GM12878 (cell line): ENCODE data around the gene JAG1. TPM values are rescaled to one million over a fixed set of nuclear protein-coding genes. Genes with fewer than 3 reads are reported as not detected.

Source experiments
- ATAC-seq: fragments of 200-7000 bp; cut with Tn5 transposase; 3 replicates; pipeline ENCODE4 v1.9.1; 2020; ENCODE audit warnings: mild to moderate bottlenecking, moderate library complexity
- BruUV-seq: library from RNA; stranded (reverse); fragments of 400-500 nt; replicated peaks from 2 replicates; lab custom pipeline; 2021; lab: Mats Ljungman, UMichigan
- CTCF ChIA-PET: fragments of 300-600 bp; sonication (Branson Sonifier 250); formaldehyde crosslinking; extraction: SDS; loops from one replicate; lab custom pipeline; 2021; ENCODE audit warnings: inconsistent platforms; lab: Yijun Ruan, JAX
- POLR2A ChIA-PET: fragments of 350-600 bp; formaldehyde crosslinking; extraction: SDS; loops from one replicate; lab custom pipeline; 2021; ENCODE audit warnings: inconsistent platforms; lab: Charles Lee
- RAD21 ChIA-PET: fragments of 300-600 bp; sonication (Branson Sonifier 250); formaldehyde crosslinking; loops from one replicate; lab custom pipeline; 2023; ENCODE audit warnings: antibody characterized with exemption; ENCODE audit not compliant: unreplicated experiment; lab: Charles Lee
- SMC1A ChIA-PET: fragments of 300-600 bp; sonication (Branson Sonifier 250); formaldehyde crosslinking; loops from one replicate; lab custom pipeline; 2023; ENCODE audit not compliant: unreplicated experiment, uncharacterized antibody; lab: Charles Lee
- DNase-seq: peaks from one replicate; pipeline ENCODE4 v3.0.0-alpha.2; 2011; ENCODE audit warnings: low read depth, low spot score
- FAIRE-seq: peaks from 3 replicates; lab custom pipeline; 2011; peaks lifted over from hg19 to GRCh38; lab: Jason Lieb, UNC
- H2AFZ ChIP-seq: 2 replicates; pipeline ENCODE4 v1.6.0; 2011; ENCODE audit warnings: low read depth, low read length, control low read depth; ENCODE audit not compliant: control insufficient read depth
- H3K27ac ChIP-seq: 2 replicates; pipeline ENCODE4 v1.5.1; 2011; ENCODE audit warnings: control low read depth; ENCODE audit not compliant: control insufficient read depth, insufficient read depth
- H3K27me3 ChIP-seq, 2 experiments: replicated peaks in 1 of 2; 2 replicates each; pipeline versions ENCODE4 v1.6.0 to v1.6.1; 2011; ENCODE audit warnings: low read length in 1 of 2; ENCODE audit not compliant: control insufficient read depth in 2 of 2, insufficient read depth in 2 of 2
- H3K36me3 ChIP-seq, 2 experiments: 2 replicates each; pipeline ENCODE4 v1.5.1; 2011; ENCODE audit warnings: low read length in 1 of 2; ENCODE audit not compliant: control insufficient read depth in 2 of 2, insufficient read depth in 2 of 2
- H3K4me1 ChIP-seq: 2 replicates; pipeline ENCODE4 v1.6.1; 2011; ENCODE audit warnings: mild to moderate bottlenecking, low read length, moderate library complexity, mixed read lengths; ENCODE audit not compliant: control insufficient read depth, insufficient read depth
- H3K4me2 ChIP-seq: 2 replicates; pipeline ENCODE4 v1.6.0; 2011; ENCODE audit warnings: control low read depth; ENCODE audit not compliant: control insufficient read depth, insufficient read depth
- H3K4me3 ChIP-seq: fragments of 200-600 bp; sonication (generic); 2 replicates; pipeline ENCODE4 v1.5.1; 2016
- H3K79me2 ChIP-seq: 2 replicates; pipeline ENCODE4 v1.6.0; 2011; ENCODE audit warnings: low read length; ENCODE audit not compliant: control insufficient read depth, insufficient read depth
- H3K9ac ChIP-seq: 2 replicates; pipeline ENCODE4 v1.8.0; 2011; ENCODE audit warnings: low read length, control low read depth, mixed read lengths; ENCODE audit not compliant: control insufficient read depth, insufficient read depth
- H3K9me3 ChIP-seq: replicated peaks from 3 replicates; pipeline ENCODE4 v1.5.1; 2011; ENCODE audit warnings: mild to moderate bottlenecking, low read length; ENCODE audit not compliant: control insufficient read depth, insufficient read depth
- H4K20me1 ChIP-seq: 2 replicates; pipeline ENCODE4 v1.6.0; 2011; ENCODE audit not compliant: control insufficient read depth, insufficient read depth
- BACH1 ChIP-seq: fragments of 450-650 bp; IDR thresholded peaks from 2 replicates; pipeline ENCODE4 v1.6.1; 2017; ENCODE audit warnings: mild to moderate bottlenecking, borderline replicate concordance
- BRCA1 ChIP-seq: IDR thresholded peaks from 2 replicates; pipeline ENCODE4 v1.6.1; 2011; ENCODE audit warnings: low read depth, low read length, improper control_type of control experiment
- CREB1 ChIP-seq: IDR thresholded peaks from 2 replicates; pipeline ENCODE4 v1.6.1; 2012; ENCODE audit warnings: low read depth, mild to moderate bottlenecking, inconsistent platforms
- CREM ChIP-seq: IDR thresholded peaks from 2 replicates; pipeline ENCODE4 v1.6.1; 2014; ENCODE audit warnings: antibody characterized with exemption, low read depth
- DPF2 ChIP-seq: fragments of 450-650 bp; IDR thresholded peaks from 2 replicates; pipeline ENCODE4 v1.6.1; 2017; ENCODE audit warnings: mild to moderate bottlenecking
- IKZF2 ChIP-seq, 2 experiments: fragments of 450-650 bp; IDR thresholded peaks; 2 replicates each; pipeline ENCODE4 v1.6.1; 2017; ENCODE audit warnings: mild to moderate bottlenecking in 2 of 2, moderate library complexity in 2 of 2
- KAT2A ChIP-seq: conservative IDR thresholded peaks from 2 replicates; pipeline ENCODE4 v1.6.1; 2011; ENCODE audit warnings: low read depth, low read length; ENCODE audit not compliant: control insufficient read depth
- MEF2B ChIP-seq: fragments of 450-650 bp; IDR thresholded peaks from 2 replicates; pipeline ENCODE4 v1.6.1; 2018; ENCODE audit warnings: mild to moderate bottlenecking, moderate library complexity; ENCODE audit not compliant: partially characterized antibody, poor library complexity, severe bottlenecking
- MLLT1 ChIP-seq: fragments of 450-650 bp; IDR thresholded peaks from 2 replicates; pipeline ENCODE4 v1.6.1; 2016; ENCODE audit warnings: mild to moderate bottlenecking
- POU2F2 ChIP-seq: IDR thresholded peaks from 3 replicates; pipeline ENCODE4 v1.6.1; 2011; ENCODE audit warnings: low read depth, mild to moderate bottlenecking, low read length, borderline replicate concordance
- RELB ChIP-seq: fragments of 450-650 bp; IDR thresholded peaks from 2 replicates; pipeline ENCODE4 v1.6.1; 2017; ENCODE audit warnings: low read depth, mild to moderate bottlenecking, moderate library complexity
- RFX5 ChIP-seq: IDR thresholded peaks from 2 replicates; pipeline ENCODE4 v1.6.1; 2011; ENCODE audit warnings: low read depth, low read length, improper control_type of control experiment
- YY1 ChIP-seq: IDR thresholded peaks from 2 replicates; pipeline ENCODE4 v1.6.1; 2011; ENCODE audit warnings: low read depth, mild to moderate bottlenecking, low read length
- ZBTB33 ChIP-seq: fragments of 450-650 bp; IDR thresholded peaks from 2 replicates; pipeline ENCODE4 v1.6.1; 2017; ENCODE audit warnings: mild to moderate bottlenecking
- ZNF384 ChIP-seq: IDR thresholded peaks from 2 replicates; pipeline ENCODE4 v1.6.1; 2012; ENCODE audit warnings: low read depth, mild to moderate bottlenecking, low read length, improper control_type of control experiment, borderline replicate concordance
- WGBS: methylation state at CpG from one replicate; pipeline ENCODE4 v1.1.6; 2016; ENCODE audit warnings: low lambda C conversion rate; ENCODE audit not compliant: insufficient replicate concordance, insufficient coverage; ENCODE audit errors: missing lambda C conversion rate; 5-methylcytosine and 5-hydroxymethylcytosine counted together
- in situ Hi-C: fragments of 300-500 bp; cut with MboI; formaldehyde crosslinking; loops from 9 replicates; pipeline ENCODE4 v1.14.3; 2018; ENCODE audit warnings: mixed read lengths
- intact Hi-C: fragments of 100-400 bp; cut with micrococcal nuclease; formaldehyde crosslinking; loops from one replicate; pipeline ENCODE4 v1.14.2; 2022; ENCODE audit not compliant: unreplicated experiment
- polyA plus RNA-seq, 11 experiments: library from polyadenylated mRNA; depleted of rRNA in 4 of 11; unstranded in 6 of 11; stranded (reverse) in 5 of 11; fragments of >200 nt; fragmentation: Nextera tagmentation in 4 of 11; fragmentation: Illumina TruSeq in 1 of 11; extraction: Ambion mirVana in 4 of 11; extraction: Trizol in 1 of 11; gene quantifications; 1 replicate in 1 of 11; 2 replicates in 10 of 11; pipeline versions ENCODE4 v1.2.1 to v1.2.3, GENCODE V29; 2011 to 2016; ENCODE audit warnings: inconsistent platforms in 2 of 11, missing spikeins in 2 of 11, low read depth in 1 of 11
- total RNA-seq, 4 experiments: library from RNA; depleted of rRNA in 3 of 4; stranded (reverse); fragments of >200 nt in 3 of 4; fragmentation: Illumina TruSeq in 1 of 4; extraction: Trizol in 1 of 4; gene quantifications; 2 replicates each; pipeline versions ENCODE4 v1.2.1 to v1.2.3, GENCODE V29; 2013 to 2021
- TF ChIP-seq, protein P1 (sequence below): IDR thresholded peaks from 2 replicates; pipeline ENCODE4 v1.6.1; 2011; ENCODE audit warnings: borderline replicate concordance, low read depth, mild to moderate bottlenecking, moderate library complexity, low read length; ENCODE audit not compliant: insufficient read depth, poor library complexity, severe bottlenecking
- TF ChIP-seq, protein P2 (sequence below): fragments of 450-650 bp; IDR thresholded peaks from 2 replicates; pipeline ENCODE4 v1.6.1; 2014; ENCODE audit warnings: mild to moderate bottlenecking

JAG1 gene
- total and polyA plus RNA-seq, 10 of the 15 experiments (the other 5 are each of a cell fraction or from before 2014, with no cell fraction given): 0.66 to 6.9 (median 1.8) TPM

DNA sequence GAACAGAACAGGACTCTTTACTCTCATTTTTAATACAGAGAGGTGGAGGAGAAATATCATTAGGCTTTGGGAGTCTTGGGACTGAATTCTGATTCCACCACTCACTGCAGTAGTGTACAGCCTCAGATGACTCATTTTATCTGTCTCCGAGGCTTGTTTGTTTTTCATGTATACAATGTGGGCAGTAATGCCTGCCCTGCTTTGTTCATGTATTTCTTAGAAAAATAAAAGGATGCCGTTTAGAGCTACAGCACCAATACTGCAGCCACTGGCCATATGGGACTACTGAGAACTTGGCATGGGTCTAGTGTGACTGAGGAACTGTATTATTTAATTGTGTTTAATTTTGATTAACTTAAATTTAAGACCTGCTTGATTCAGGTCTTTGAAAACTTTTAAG is 41.2 kb upstream of the JAG1 start:
- Histone ChIP-seq H3K27ac (no peak overlapping the region), H3K4me3 (no peak overlapping the region), H3K27me3 (no peaks in the 10 kb centered on the region), H3K79me2 (no peaks in the 10 kb centered on the region), H2AFZ (no peak overlapping the region), H3K4me2 (no peak overlapping the region), H3K4me1 (no peaks in the 10 kb centered on the region), H3K36me3 (no peaks in the 10 kb centered on the region), H4K20me1 (no peaks in the 10 kb centered on the region), H3K9ac (no peak overlapping the region), H3K9me3 (no peaks in the 10 kb centered on the region)
- ChIA-PET RAD21 (no interaction called here), CTCF (no interaction called here), SMC1A (no interaction called here), POLR2A (no interaction called here)
- BruUV-seq: no TSS peak
- TF ChIP-seq RELB (no peak), MLLT1 (no peak), RFX5 (no peak), BACH1 (no peak), IKZF2 (IDR thresholded peaks at IDR 0.05) (no peak), KAT2A (no peak), ZBTB33 (no peak), YY1 (no peak), DPF2 (no peak), CREM (no peak), ZNF384 (no peak), BRCA1 (no peak), POU2F2 (no peak), MEF2B (no peak), CREB1 (no peak)
- TF ChIP-seq, protein P1, sequence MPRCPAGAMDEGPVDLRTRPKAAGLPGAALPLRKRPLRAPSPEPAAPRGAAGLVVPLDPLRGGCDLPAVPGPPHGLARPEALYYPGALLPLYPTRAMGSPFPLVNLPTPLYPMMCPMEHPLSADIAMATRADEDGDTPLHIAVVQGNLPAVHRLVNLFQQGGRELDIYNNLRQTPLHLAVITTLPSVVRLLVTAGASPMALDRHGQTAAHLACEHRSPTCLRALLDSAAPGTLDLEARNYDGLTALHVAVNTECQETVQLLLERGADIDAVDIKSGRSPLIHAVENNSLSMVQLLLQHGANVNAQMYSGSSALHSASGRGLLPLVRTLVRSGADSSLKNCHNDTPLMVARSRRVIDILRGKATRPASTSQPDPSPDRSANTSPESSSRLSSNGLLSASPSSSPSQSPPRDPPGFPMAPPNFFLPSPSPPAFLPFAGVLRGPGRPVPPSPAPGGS: no peak
- TF ChIP-seq, protein P2, sequence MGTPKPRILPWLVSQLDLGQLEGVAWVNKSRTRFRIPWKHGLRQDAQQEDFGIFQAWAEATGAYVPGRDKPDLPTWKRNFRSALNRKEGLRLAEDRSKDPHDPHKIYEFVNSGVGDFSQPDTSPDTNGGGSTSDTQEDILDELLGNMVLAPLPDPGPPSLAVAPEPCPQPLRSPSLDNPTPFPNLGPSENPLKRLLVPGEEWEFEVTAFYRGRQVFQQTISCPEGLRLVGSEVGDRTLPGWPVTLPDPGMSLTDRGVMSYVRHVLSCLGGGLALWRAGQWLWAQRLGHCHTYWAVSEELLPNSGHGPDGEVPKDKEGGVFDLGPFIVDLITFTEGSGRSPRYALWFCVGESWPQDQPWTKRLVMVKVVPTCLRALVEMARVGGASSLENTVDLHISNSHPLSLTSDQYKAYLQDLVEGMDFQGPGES: no peak
- in situ Hi-C loops (no loop called here), intact Hi-C loops (no loop called here)
- WGBS: 33% methylated on average over 2 of the region's 2 CpGs
- ATAC-seq (peak; percentile 63), DNase-seq (no peak), FAIRE-seq (no peak)
